ENCODE results near the gene DISP3.

- TF ChIP-seq CTCF (conservative IDR thresholded peaks at IDR 0.05; ENCODE audit: low read depth, low read length) (no peak), MXI1 (IDR thresholded peaks at IDR 0.05; ENCODE audit: borderline replicate concordance, low read depth, low read length) (no peak), RAD21 (IDR thresholded peaks at IDR 0.05; ENCODE audit: low read length) (no peak), RFX5 (IDR thresholded peaks at IDR 0.05; ENCODE audit: low read depth, low read length) (no peak), POLR2A (IDR thresholded peaks at IDR 0.05; ENCODE audit: low read depth, low read length) (no peak)
Observed at GRCh38 chr1:11472284-11472683, 6.7 kb upstream of the DISP3 start.

Data from IMR-90 (cell line).